K562 (cell line): ENCODE measurements around the gene KCNMB3. TPM values are rescaled to one million over a fixed set of nuclear protein-coding genes. Genes with fewer than 3 reads are reported as not detected.
"Not testable (repeated sequence)": the region's sequence is repeated elsewhere in the genome, so short reads cannot be mapped to it uniquely, and the experiment has no call there.

ENCODE experiments used
- ATAC-seq: fragments of 200-7000 bp; cut with Tn5 transposase; 3 replicates; pipeline ENCODE4 v1.9.1; 2020; ENCODE audit warnings: moderate library complexity
- BruUV-seq: library from RNA; stranded (reverse); fragments of 400-500 nt; replicated peaks from 2 replicates; lab custom pipeline; 2021; lab: Mats Ljungman, UMichigan
- CTCF ChIA-PET: fragments of 300-600 bp; formaldehyde crosslinking; extraction: SDS; loops from one replicate; lab custom pipeline; 2021; ENCODE audit warnings: low intra/inter-chr PET ratio; lab: Yijun Ruan, JAX
- POLR2A ChIA-PET: fragments of 300-600, 350-650 bp; sonication (Branson Sonifier 250); formaldehyde crosslinking; extraction: SDS; loops from one replicate; lab custom pipeline; 2021; ENCODE audit warnings: antibody characterized with exemption, inconsistent platforms; lab: Yijun Ruan, JAX
- DNase-seq, 4 experiments: peaks; one replicate each; pipeline versions ENCODE4 v3.0.0 to v3.0.0-alpha.2; 2011 to 2018; ENCODE audit warnings: low spot score in 3 of 4, mixed read lengths in 3 of 4; ENCODE audit errors: extremely low read depth in 1 of 4
- FAIRE-seq: peaks from 2 replicates; lab custom pipeline; 2011; peaks lifted over from hg19 to GRCh38; lab: Jason Lieb, UNC
- H2AFZ ChIP-seq: 2 replicates; pipeline ENCODE4 v1.6.0; 2011; ENCODE audit warnings: low read depth, low read length, control low read depth, inconsistent platforms
- H3K27ac ChIP-seq: fragments of 200-600 bp; 3 replicates; pipeline ENCODE4 v1.8.0; 2011; ENCODE audit warnings: low read depth, mild to moderate bottlenecking, control low read depth, inconsistent platforms, low read length, moderate library complexity, mixed read lengths; ENCODE audit errors: extremely low read depth
- H3K27me3 ChIP-seq, 2 experiments: fragments of 300-600 bp in 1 of 2; 2 replicates in 1 of 2; 3 replicates in 1 of 2; pipeline versions ENCODE4 v1.6.0 to v1.8.0; 2011; ENCODE audit warnings: inconsistent platforms in 2 of 2, low read length in 2 of 2, mild to moderate bottlenecking in 1 of 2, mixed read lengths in 1 of 2, moderate library complexity in 1 of 2; ENCODE audit not compliant: control insufficient read depth in 2 of 2, insufficient read depth in 2 of 2
- H3K36me3 ChIP-seq: fragments of 300-600 bp; 3 replicates; pipeline ENCODE4 v1.8.0; 2011; ENCODE audit warnings: mild to moderate bottlenecking, low read length, inconsistent platforms; ENCODE audit not compliant: control insufficient read depth, insufficient read depth
- H3K4me1 ChIP-seq, 2 experiments: fragments of 200-600 bp in 1 of 2; replicated peaks in 1 of 2; 2 replicates in 1 of 2; 3 replicates in 1 of 2; pipeline versions ENCODE4 v1.5.1 to v1.8.0; 2011; ENCODE audit warnings: inconsistent platforms in 2 of 2, low read length in 2 of 2, mild to moderate bottlenecking in 1 of 2, mixed read lengths in 1 of 2, moderate library complexity in 1 of 2; ENCODE audit not compliant: control insufficient read depth in 2 of 2, insufficient read depth in 2 of 2
- H3K4me2 ChIP-seq: 2 replicates; pipeline ENCODE4 v1.6.1; 2011; ENCODE audit warnings: low read length, control low read depth, inconsistent platforms, mixed read lengths; ENCODE audit not compliant: insufficient read depth
- H3K4me3 ChIP-seq: fragments of 200-600 bp; sonication (generic), shearing (Covaris generic); 2 replicates; pipeline ENCODE4 v1.5.1; 2016; ENCODE audit warnings: control low read depth, inconsistent platforms
- H3K79me2 ChIP-seq: fragments of 200-600 bp; 3 replicates; pipeline ENCODE4 v1.8.0; 2011; ENCODE audit warnings: low read length, inconsistent platforms; ENCODE audit not compliant: control insufficient read depth, insufficient read depth
- H3K9ac ChIP-seq, 2 experiments: 2 replicates each; pipeline versions ENCODE4 v1.6.0 to v1.6.1; 2011; ENCODE audit warnings: low read depth in 2 of 2, low read length in 2 of 2, control low read depth in 1 of 2, inconsistent platforms in 1 of 2, mild to moderate bottlenecking in 1 of 2, mixed read lengths in 1 of 2; ENCODE audit not compliant: insufficient read depth in 1 of 2
- H3K9me1 ChIP-seq: one replicate; pipeline ENCODE4 v1.6.0; 2011; ENCODE audit warnings: inconsistent platforms, mild to moderate bottlenecking, low read length, moderate library complexity; ENCODE audit not compliant: control insufficient read depth, insufficient read depth
- H3K9me3 ChIP-seq: replicated peaks from 2 replicates; pipeline ENCODE4 v1.5.1; 2011; ENCODE audit warnings: low read depth, low read length, inconsistent platforms; ENCODE audit not compliant: control insufficient read depth, insufficient read depth
- H4K20me1 ChIP-seq: replicated peaks from 2 replicates; pipeline ENCODE4 v1.6.1; 2011; ENCODE audit warnings: low read length, inconsistent platforms, mixed read lengths; ENCODE audit not compliant: control insufficient read depth, insufficient read depth
- ARID4B ChIP-seq: sonication (generic); formaldehyde crosslinking; IDR thresholded peaks from 2 replicates; pipeline ENCODE4 v1.8.0; 2022; ENCODE audit warnings: mild to moderate bottlenecking, missing genetic modification reagents
- CEBPB ChIP-seq: fragments of 450-650 bp; IDR thresholded peaks from 2 replicates; pipeline ENCODE4 v1.6.1; 2016; ENCODE audit warnings: missing genetic modification characterization, missing compliant biosample characterization
- CEBPG ChIP-seq, 3 experiments: fragments of 200-800 bp in 1 of 3; sonication (Bioruptor generic) in 1 of 3; sonication (generic) in 1 of 3; formaldehyde crosslinking in 1 of 3; IDR thresholded peaks in 2 of 3; conservative IDR thresholded peaks in 1 of 3; 2 replicates each; pipeline versions ENCODE4 v1.6.1 to v1.8.0; 2016 to 2022; ENCODE audit warnings: missing compliant biosample characterization in 2 of 3, missing genetic modification characterization in 2 of 3, mild to moderate bottlenecking in 1 of 3, missing genetic modification reagents in 1 of 3
- CREM ChIP-seq: IDR thresholded peaks from 2 replicates; pipeline ENCODE4 v1.6.1; 2014; ENCODE audit warnings: antibody characterized with exemption, low read depth
- JUND ChIP-seq, 2 experiments: IDR thresholded peaks; 2 replicates in 1 of 2; 3 replicates in 1 of 2; pipeline ENCODE4 v1.6.1; 2011; ENCODE audit warnings: borderline replicate concordance in 2 of 2, low read depth in 2 of 2, low read length in 2 of 2, improper control_type of control experiment in 1 of 2, missing biosample characterization in 1 of 2, missing genetic modification characterization in 1 of 2, missing genetic modification reagents in 1 of 2
- MEIS2 ChIP-seq: fragments of 450-650 bp; IDR thresholded peaks from 2 replicates; pipeline ENCODE4 v1.6.1; 2014; ENCODE audit warnings: mild to moderate bottlenecking; ENCODE audit not compliant: partially characterized antibody
- MYC ChIP-seq, 2 experiments: fragments of 250-450 bp in 1 of 2; sonication (Bioruptor Pico) in 1 of 2; IDR thresholded peaks; 2 replicates each; pipeline versions ENCODE4 v1.5.1 to v1.6.1; 2012 to 2021; ENCODE audit warnings: low read depth in 2 of 2, borderline replicate concordance in 1 of 2, improper control_type of control experiment in 1 of 2, low read length in 1 of 2, mild to moderate bottlenecking in 1 of 2, moderate library complexity in 1 of 2
- RCOR1 ChIP-seq, 2 experiments: IDR thresholded peaks; 2 replicates each; pipeline ENCODE4 v1.6.1; 2012; ENCODE audit warnings: low read depth in 2 of 2, low read length in 2 of 2, borderline replicate concordance in 1 of 2, improper control_type of control experiment in 1 of 2
- SMARCA5 ChIP-seq: fragments of 450-650 bp; IDR thresholded peaks from 2 replicates; pipeline ENCODE4 v1.6.1; 2016
- TEAD4 ChIP-seq, 2 experiments: sonication (generic) in 1 of 2; formaldehyde crosslinking in 1 of 2; IDR thresholded peaks; 2 replicates each; pipeline versions ENCODE4 v1.6.1 to v1.8.0; 2012 to 2022; ENCODE audit warnings: borderline replicate concordance in 1 of 2, inconsistent platforms in 1 of 2, low read length in 1 of 2, mild to moderate bottlenecking in 1 of 2, missing genetic modification reagents in 1 of 2
- TRIM24 ChIP-seq, 2 experiments: fragments of 450-650 bp; IDR thresholded peaks; 2 replicates each; pipeline ENCODE4 v1.6.1; 2016
- WGBS: fragments of 100-300 bp; shearing (Covaris generic); methylation state at CpG from one replicate; pipeline ENCODE4 v1.1.6; 2016; ENCODE audit warnings: low coverage, mixed read lengths; ENCODE audit not compliant: insufficient coverage; ENCODE audit errors: missing lambda C conversion rate; 5-methylcytosine and 5-hydroxymethylcytosine counted together
- in situ Hi-C: fragments of 300-500 bp; cut with MboI; formaldehyde crosslinking; loops from 4 replicates; pipeline ENCODE4 v1.15.0; 2018; ENCODE audit warnings: inconsistent platforms, mixed read lengths
- intact Hi-C: fragments of 100-400 bp; cut with micrococcal nuclease; formaldehyde crosslinking; loops from 2 replicates; pipeline ENCODE4 v1.14.2; 2022
- polyA plus RNA-seq, 8 experiments: library from polyadenylated mRNA; depleted of rRNA in 4 of 8; stranded (reverse) in 5 of 8; unstranded in 3 of 8; fragments of >200 nt; fragmentation: Nextera tagmentation in 2 of 8; fragmentation: Illumina TruSeq in 1 of 8; extraction: Ambion mirVana in 2 of 8; extraction: Trizol in 1 of 8; gene quantifications; 2 replicates each; pipeline versions ENCODE4 v1.2.1 to v1.2.3, GENCODE V29; 2011 to 2014; ENCODE audit warnings: inconsistent platforms in 1 of 8, missing spikeins in 1 of 8
- total RNA-seq, 7 experiments: library from RNA; depleted of rRNA in 6 of 7; stranded (reverse); fragments of >200 nt in 6 of 7; fragmentation: Illumina TruSeq in 2 of 7; extraction: Trizol in 2 of 7; gene quantifications; 2 replicates each; pipeline versions ENCODE4 v1.2.1 to v1.2.3, GENCODE V29; 2011 to 2021; ENCODE audit warnings: low replicate concordance in 1 of 7

Gene KCNMB3
- total and polyA plus RNA-seq, 9 of the 15 experiments (the other 6 are each of a cell fraction or from before 2014, with no cell fraction given): 7.0 to 21.1 (median 14.3) TPM

- peaks cover 12% of the 10 kb centered on the region; the same call in 1 of the 2 replicates for H4K20me1 ChIP-seq
- peak overlapping the region; percentile 82 to 98; a peak in 3 of 4 replicates for H3K9ac ChIP-seq
- DNase-seq (peak in 1 of 4 experiments; percentile 73), FAIRE-seq (peak; percentile 82), ATAC-seq (peak; percentile 48)
- H3K27me3 ChIP-seq; H3K9me3 ChIP-seq; H3K36me3 ChIP-seq; in situ Hi-C loops; CTCF ChIA-PET; H3K9me1 ChIP-seq; TF ChIP-seq TEAD4 (CRISPR knock-in tag; IDR thresholded peaks at IDR 0.05; ENCODE audit: borderline replicate concordance); CEBPG (CRISPR knock-in tag; IDR thresholded peaks at IDR 0.05); MYC (CRISPR knock-in tag; IDR thresholded peaks at IDR 0.05; ENCODE audit: borderline replicate concordance, low read depth): not testable (repeated sequence)
- H3K4me1 ChIP-seq: peaks cover 16 to 21% of the 10 kb centered on the region in 2 experiments; a peak in 4 of 5 replicates
- peak overlapping the region; percentile 86 for H3K4me2 ChIP-seq
- 14% methylated on average over 9 of the region's 9 CpGs for WGBS
- H3K79me2 ChIP-seq: peaks cover 60% of the 10 kb centered on the region
- intact Hi-C loops: loop anchor here (2.0 to 10.0 kb wide), 4 partner anchors 41 to 245 kb away; partner anchors contain the start of gene PIK3CA
- H3K4me3 ChIP-seq: peak overlapping the region; percentile 63
- peak overlapping the region; percentile 89 for H3K27ac ChIP-seq
- 0 out of 2 replicates have a peak overlapping the region, but pooled peaks have one; percentile 72 for H2AFZ ChIP-seq
- BruUV-seq: TSS peak; percentile 69
- POLR2A ChIA-PET: interaction anchor here (0.6 to 0.9 kb wide), 3 partner anchors 11 to 65 kb away, joined by 3 to 5 read pairs (median 3); no protein-coding TSS in a partner anchor
- TF ChIP-seq TEAD4 (IDR thresholded peaks at IDR 0.05; ENCODE audit: low read length): peak; percentile 4; the same call in 1 of the 2 replicates
- TF ChIP-seq CEBPG (tag; conservative IDR thresholded peaks at IDR 0.05 in 1 of 2, IDR thresholded peaks at IDR 0.05 in 1 of 2): peak; percentile 30 to 41; a peak in 2 of 4 replicates
- TF ChIP-seq RCOR1 (IDR thresholded peaks at IDR 0.05; ENCODE audit: borderline replicate concordance in 1 of 2, low read depth in 2 of 2, low read length in 2 of 2): 0 out of 4 replicates have a peak, but pooled peaks of 1 of the 2 experiments have one; percentile 26
- TF ChIP-seq MEIS2: peak; percentile 8
- peak; percentile 86 for TF ChIP-seq CEBPB (tag)
- TF ChIP-seq SMARCA5: 0 out of 2 replicates have a peak, but pooled peaks have one; percentile 24
- 0 out of 2 replicates have a peak, but pooled peaks have one; percentile 30 for TF ChIP-seq ARID4B
- TF ChIP-seq CREM: 0 out of 2 replicates have a peak, but pooled peaks have one; percentile 23
- TF ChIP-seq TRIM24 (IDR thresholded peaks at IDR 0.05): 0 out of 4 replicates have a peak, but pooled peaks of 1 of the 2 experiments have one; percentile 11
- peak; percentile 20; the same call in 1 of the 2 replicates for TF ChIP-seq MYC (IDR thresholded peaks at IDR 0.05; ENCODE audit: low read depth, low read length)
- TF ChIP-seq JUND (IDR thresholded peaks at IDR 0.05; ENCODE audit: borderline replicate concordance, low read depth, low read length): peak; percentile 44; the same call in 1 of the 2 replicates
- 0 out of 3 replicates have a peak, but pooled peaks have one; percentile 26 for TF ChIP-seq JUND (tag; IDR thresholded peaks at IDR 0.05; ENCODE audit: borderline replicate concordance, low read depth, low read length)
Measured at GRCh38 chr3:179259959-179260756, 9.2 kb upstream of the KCNMB3 start.
